Ureter (tissue), 1 donor: ENCODE measurements around the gene C19orf25. TPM values are rescaled to one million over a fixed set of nuclear protein-coding genes. Genes with fewer than 3 reads are reported as not detected.
"Not testable (repeated sequence)": the region's sequence is repeated elsewhere in the genome, so short reads cannot be mapped to it uniquely, and the experiment has no call there.

Source experiments
- DNase-seq: peaks from one replicate; pipeline ENCODE4 v3.0.0-alpha.2; 2020; ENCODE audit warnings: low spot score
- total RNA-seq: library from RNA; stranded (reverse); gene quantifications from one replicate; pipeline ENCODE4 v1.2.4, GENCODE V29; 2023
- donor health status: DM: yes; HTN: yes; CAD: no.

C19orf25 gene
- total RNA-seq, 1 donor from 2014 or later: 23.9 TPM

DNA sequence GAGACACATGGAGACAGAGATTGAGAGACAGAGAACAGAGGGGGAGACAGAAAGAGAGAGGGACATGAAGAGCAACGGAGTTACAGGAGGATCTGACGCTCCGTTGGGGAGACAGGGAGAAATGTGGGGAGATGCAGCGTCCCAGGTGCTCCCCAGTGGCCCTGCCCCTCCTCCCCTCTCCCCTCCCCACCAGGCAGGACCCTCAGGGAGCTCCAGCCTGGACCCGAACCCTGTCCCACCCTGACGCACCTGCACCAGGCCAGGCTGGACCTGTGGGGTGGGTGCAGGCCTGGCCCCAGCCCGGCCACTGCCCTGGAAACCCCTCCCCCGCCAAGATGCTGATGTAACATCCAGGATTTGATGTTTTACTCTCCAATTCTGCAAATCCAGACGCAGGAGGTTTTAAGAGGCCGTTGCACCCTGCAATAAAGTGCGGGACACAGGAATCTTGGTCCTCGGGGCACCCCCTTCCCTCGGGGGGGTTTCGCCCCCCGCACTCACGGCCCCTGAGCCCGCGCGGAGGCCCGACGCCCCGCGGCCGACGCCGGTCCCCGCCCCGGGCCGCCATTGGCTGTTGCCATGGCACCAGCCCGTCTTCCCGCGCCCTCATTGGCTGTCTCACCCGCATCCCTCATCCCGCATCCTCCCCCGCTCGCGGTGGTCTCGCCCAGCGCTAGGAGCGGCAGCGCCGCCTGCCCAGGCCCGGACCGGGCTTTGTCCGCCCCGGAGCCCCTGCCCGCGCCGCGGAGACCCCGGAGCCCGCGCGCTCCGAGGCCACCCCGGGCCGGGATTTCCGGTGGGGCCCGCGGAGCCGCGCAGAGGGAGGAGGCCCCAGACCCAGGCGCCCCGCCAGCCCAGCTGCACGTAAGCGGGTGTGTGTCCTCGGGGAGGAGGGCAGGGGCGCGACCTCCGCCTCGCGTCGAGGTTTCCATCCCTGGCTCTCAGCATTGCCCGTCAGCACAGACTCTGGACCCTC, 29.3 kb downstream of the C19orf25 start, which contains the start of gene APC2:
TSS of gene APC2 (plus strand) at position 655 of the 976 bp plus-strand sequence. CDS start 2,881 bp downstream, outside the sequence.
- no peak for DNase-seq

DNA sequence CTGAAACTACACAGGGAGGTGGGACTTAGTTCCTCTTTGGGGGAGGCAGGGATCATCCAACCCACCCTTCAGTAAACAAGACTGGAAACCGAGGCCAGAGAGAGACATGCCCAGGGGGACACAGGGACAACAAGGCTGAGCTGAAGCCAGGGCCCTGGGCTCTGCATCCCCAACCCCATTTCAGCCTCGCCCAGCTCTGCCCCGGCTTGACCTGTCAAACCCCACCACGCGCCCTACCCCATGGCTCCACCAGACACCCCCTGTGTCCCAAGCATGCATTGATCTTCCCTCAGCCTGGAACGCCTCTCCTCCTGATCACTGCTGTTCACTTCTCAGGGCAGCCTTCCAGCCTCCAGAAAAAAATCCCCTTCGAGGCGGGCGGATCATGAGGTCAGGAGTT, 31.1 kb downstream of the C19orf25 start:
- no peak for DNase-seq

GRCh38 chr19:1447504-1447903, 31.5 kb downstream of the C19orf25 start:
- DNase-seq: no peak

GRCh38 chr19:1446713-1447481, 32.1 kb downstream of the C19orf25 start:
- no peak for DNase-seq

DNA sequence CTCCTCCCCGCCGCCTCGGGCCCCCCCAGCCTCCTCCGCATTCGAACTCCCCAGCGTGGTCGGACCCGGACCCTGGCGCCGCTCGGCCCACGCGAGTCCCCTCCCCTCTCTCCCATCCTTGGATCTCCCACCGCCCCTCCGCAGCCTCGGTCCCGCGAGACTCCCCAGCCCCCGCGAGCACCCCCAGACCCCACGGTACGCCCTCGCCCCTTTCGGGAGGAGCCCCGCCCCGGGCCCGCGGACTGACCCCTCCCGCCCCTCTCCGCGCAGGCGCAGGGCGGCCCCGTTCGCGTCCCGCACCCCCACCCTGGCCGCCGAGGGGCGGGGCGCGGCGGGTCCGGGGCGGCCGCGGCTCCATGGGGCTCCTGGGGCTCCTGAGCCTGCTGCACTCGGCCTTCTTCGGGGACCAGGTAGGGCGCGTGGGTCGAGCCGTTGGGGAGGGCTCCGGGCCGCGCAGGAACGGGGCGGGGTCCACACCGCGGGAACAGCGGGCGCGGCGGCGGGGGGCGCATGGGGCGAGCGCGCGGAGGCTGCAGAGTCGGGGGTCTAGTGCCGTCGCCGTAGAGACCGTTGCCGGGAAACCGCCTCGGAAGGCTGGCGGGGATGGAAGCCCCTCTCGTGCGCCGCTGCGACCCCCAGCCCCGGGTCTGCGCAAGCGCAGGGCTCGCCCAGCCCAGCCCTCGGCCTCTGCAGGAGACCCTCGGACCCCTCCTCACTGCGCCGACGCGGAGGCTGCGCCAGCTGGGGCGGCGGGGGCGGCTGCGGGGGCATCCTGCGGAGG, 32.9 kb downstream of the C19orf25 start:
- DNase-seq: no peak

GRCh38 chr19:1445185-1445931, 33.7 kb downstream of the C19orf25 start:
- peak; percentile 67 for DNase-seq

- DNase-seq: no peak
Observed at GRCh38 chr19:1441677-1442438, 37.2 kb downstream of the C19orf25 start.

- no peak for DNase-seq
Observed at GRCh38 chr19:1441022-1441426, 38.0 kb downstream of the C19orf25 start.

DNA sequence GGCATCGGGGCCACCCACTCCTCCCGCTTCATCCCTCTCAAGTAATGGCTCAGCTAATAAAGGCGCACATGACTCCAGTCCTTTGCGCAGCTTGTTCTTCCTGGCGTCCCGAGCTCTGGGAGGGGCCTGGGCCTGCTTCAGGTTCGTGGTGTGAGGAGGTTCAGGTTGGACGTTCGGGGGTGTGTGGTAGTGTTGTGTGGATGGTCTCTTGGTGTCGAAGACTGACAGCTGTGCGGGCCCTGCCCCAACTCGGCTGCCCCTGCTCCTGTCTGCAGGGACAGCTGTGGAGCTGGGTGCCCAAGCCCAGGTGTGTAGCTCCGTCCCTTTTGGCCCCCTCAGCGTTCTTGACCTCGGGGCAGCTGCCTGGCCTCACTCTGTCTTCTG, 38.6 kb downstream of the C19orf25 start:
- no peak for DNase-seq

DNA sequence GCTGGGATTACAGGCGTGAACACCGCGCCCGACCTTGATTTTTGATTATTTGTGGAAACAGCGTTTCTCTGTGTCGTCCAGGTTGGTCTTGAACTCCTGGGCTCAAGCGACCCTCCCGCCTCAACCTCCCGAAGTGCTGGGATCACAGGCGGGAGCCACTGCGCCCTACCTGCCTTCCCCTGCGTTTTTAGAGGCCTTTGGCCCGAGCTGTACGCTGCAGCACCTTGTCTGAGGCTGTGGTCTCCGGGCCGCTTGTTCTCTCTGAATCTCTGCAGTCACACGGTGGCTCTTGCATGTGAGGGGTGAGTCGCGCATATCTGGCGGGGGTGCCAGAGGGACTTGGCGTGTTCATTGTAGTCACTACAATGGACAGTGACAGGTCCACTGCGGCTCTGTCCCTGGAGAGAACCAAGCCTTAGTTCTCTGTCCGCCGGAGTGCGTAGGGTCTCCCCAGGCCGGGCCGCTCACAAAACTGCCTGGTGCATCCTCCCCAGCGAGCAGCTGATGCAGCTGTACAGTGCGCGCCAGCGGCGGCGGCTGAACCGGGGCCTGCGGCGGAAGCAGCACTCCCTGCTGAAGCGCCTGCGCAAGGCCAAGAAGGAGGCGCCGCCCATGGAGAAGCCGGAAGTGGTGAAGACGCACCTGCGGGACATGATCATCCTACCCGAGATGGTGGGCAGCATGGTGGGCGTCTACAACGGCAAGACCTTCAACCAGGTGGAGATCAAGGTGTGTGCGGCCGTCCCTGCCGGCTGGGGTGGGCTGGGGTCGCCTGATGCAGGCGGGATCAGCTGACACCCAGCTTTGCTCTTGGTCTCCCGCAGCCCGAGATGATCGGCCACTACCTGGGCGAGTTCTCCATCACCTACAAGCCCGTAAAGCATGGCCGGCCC, 39.2 kb downstream of the C19orf25 start:
- not testable (repeated sequence) for DNase-seq

- no peak for DNase-seq
Observed at GRCh38 chr19:1438933-1439354, 40.1 kb downstream of the C19orf25 start.

GRCh38 chr19:1438035-1438932, 40.7 kb downstream of the C19orf25 start, which contains the start of gene RPS15:
Gene RPS15 (plus strand): TSS chr19:1438396. CDS start chr19:1438426, 30 bp downstream.
- peak; percentile 96 for DNase-seq

- no peak for DNase-seq
Observed at GRCh38 chr19:1437609-1438008, 41.4 kb downstream of the C19orf25 start.

GRCh38 chr19:1435378-1435989, 43.5 kb downstream of the C19orf25 start:
- DNase-seq: no peak

DNA sequence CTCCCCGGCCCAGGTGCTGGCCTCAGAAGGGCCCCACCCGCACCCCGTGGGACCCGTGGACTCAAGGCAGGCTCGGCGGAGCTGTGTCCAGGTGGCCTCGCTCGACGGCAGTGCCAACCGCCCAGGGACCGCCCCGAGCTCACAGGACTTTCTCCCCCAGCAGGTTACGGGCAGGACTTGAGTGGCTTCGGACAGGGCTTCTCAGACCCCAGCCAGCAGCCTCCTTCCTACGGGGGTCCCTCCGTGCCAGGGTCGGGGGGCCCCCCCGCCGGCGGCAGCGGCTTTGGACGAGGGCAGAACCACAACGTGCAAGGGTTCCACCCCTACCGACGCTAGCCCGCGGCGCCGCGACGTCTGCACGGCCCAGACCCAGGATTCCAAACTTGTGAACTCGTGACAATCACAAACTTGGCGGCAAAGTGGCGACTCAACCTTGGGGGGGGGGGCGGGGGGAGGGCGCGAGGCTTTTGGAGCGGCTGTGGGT, 44.4 kb downstream of the C19orf25 start:
- DNase-seq: no peak

DNA sequence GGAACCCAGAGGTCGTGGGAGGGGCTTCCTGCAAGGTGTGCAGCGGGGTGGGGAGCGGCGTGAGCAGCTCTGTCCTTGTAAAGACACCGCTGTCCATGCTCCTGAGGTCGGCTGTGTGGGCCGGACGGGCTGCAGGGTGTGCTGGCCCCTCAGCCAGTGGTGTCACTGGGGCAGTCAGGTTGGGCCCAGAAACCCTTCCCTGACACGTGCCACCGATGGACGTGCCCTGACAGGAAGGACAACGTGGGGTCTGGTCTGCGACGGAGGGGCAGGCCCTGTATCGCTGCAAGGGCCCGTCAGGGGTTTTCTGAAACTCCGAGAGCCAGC, 45.0 kb downstream of the C19orf25 start:
- no peak for DNase-seq
